Parathyroid adenoma (tissue), 2 donors: ENCODE results near the gene NFKB2.

Source experiments
- H2AFZ ChIP-seq: fragments of 300-600 bp; sonication (generic); one replicate; pipeline ENCODE4 v1.7.0; 2017; ENCODE audit warnings: antibody characterized with exemption, mild to moderate bottlenecking
- H3K27ac ChIP-seq: fragments of 300-600 bp; sonication (generic); one replicate; pipeline ENCODE4 v1.7.0; 2017
- H3K27me3 ChIP-seq: fragments of 300-600 bp; sonication (generic); one replicate; pipeline ENCODE4 v1.7.0; 2017; ENCODE audit warnings: low read length; ENCODE audit not compliant: control insufficient read depth, insufficient read depth
- H3K36me3 ChIP-seq: fragments of 300-600 bp; sonication (generic); one replicate; pipeline ENCODE4 v1.7.0; 2017; ENCODE audit warnings: low read length; ENCODE audit not compliant: control insufficient read depth, insufficient read depth
- H3K4me1 ChIP-seq: fragments of 300-600 bp; sonication (generic); one replicate; pipeline ENCODE4 v1.7.0; 2017; ENCODE audit warnings: control low read depth
- H3K4me2 ChIP-seq: fragments of 300-600 bp; sonication (generic); one replicate; pipeline ENCODE4 v1.7.0; 2017; ENCODE audit warnings: low read length
- H3K4me3 ChIP-seq: fragments of 300-600 bp; sonication (generic); one replicate; pipeline ENCODE4 v1.7.0; 2017; ENCODE audit warnings: low read depth, low read length
- H3K79me2 ChIP-seq: fragments of 300-600 bp; sonication (generic); one replicate; pipeline ENCODE4 v1.7.0; 2017; ENCODE audit warnings: control low read depth
- H3K9ac ChIP-seq: fragments of 300-600 bp; sonication (generic); one replicate; pipeline ENCODE4 v1.7.0; 2017; ENCODE audit warnings: mild to moderate bottlenecking
- H3K9me3 ChIP-seq: fragments of 300-600 bp; sonication (generic); one replicate; pipeline ENCODE4 v1.7.0; 2017; ENCODE audit warnings: low read length; ENCODE audit not compliant: control insufficient read depth
- CTCF ChIP-seq: fragments of 300-600 bp; sonication (generic); IDR thresholded peaks from one replicate; pipeline ENCODE4 v1.7.0; 2017; ENCODE audit warnings: antibody characterized with exemption, mild to moderate bottlenecking
- donor health status: primary hyperparathyroidism.

The NFKB2 gene

GRCh38 chr10:102375867-102376266 is 19.6 kb upstream of the NFKB2 start:
- no peak overlapping the region for H3K27ac ChIP-seq
- no peak overlapping the region for H3K4me2 ChIP-seq
- H3K4me1 ChIP-seq, result no peaks in the 10 kb centered on the region
- H3K79me2 ChIP-seq, result no peaks in the 10 kb centered on the region
- H3K36me3 ChIP-seq, result no peaks in the 10 kb centered on the region
- H3K4me3 ChIP-seq, result no peak overlapping the region
- no peak overlapping the region for H2AFZ ChIP-seq
- H3K9me3 ChIP-seq, result no peaks in the 10 kb centered on the region
- no peak overlapping the region for H3K9ac ChIP-seq
- no peaks in the 10 kb centered on the region for H3K27me3 ChIP-seq
- TF ChIP-seq CTCF, result no peak

GRCh38 chr10:102376901-102377300 is 18.6 kb upstream of the NFKB2 start:
- Histone ChIP-seq H3K4me3 (no peak overlapping the region), H3K79me2 (no peaks in the 10 kb centered on the region), H3K9ac (no peak overlapping the region), H3K36me3 (no peaks in the 10 kb centered on the region), H3K4me1 (no peaks in the 10 kb centered on the region), H2AFZ (no peak overlapping the region), H3K9me3 (no peaks in the 10 kb centered on the region), H3K4me2 (no peak overlapping the region), H3K27ac (no peak overlapping the region), H3K27me3 (no peaks in the 10 kb centered on the region)
- TF ChIP-seq CTCF, result no peak

GRCh38 chr10:102379383-102379782 is 16.1 kb upstream of the NFKB2 start:
- Histone ChIP-seq H3K9me3 (no peaks in the 10 kb centered on the region), H2AFZ (no peak overlapping the region), H3K36me3 (no peaks in the 10 kb centered on the region), H3K4me1 (no peaks in the 10 kb centered on the region), H3K9ac (no peak overlapping the region), H3K27me3 (no peaks in the 10 kb centered on the region), H3K4me2 (no peak overlapping the region), H3K79me2 (no peaks in the 10 kb centered on the region), H3K4me3 (no peak overlapping the region), H3K27ac (no peak overlapping the region)
- no peak for TF ChIP-seq CTCF

GRCh38 chr10:102381983-102382382 is 13.5 kb upstream of the NFKB2 start:
- no peak overlapping the region for H3K4me3 ChIP-seq
- no peak overlapping the region for H3K9ac ChIP-seq
- no peaks in the 10 kb centered on the region for H3K4me1 ChIP-seq
- no peaks in the 10 kb centered on the region for H3K9me3 ChIP-seq
- no peaks in the 10 kb centered on the region for H3K27me3 ChIP-seq
- no peaks in the 10 kb centered on the region for H3K36me3 ChIP-seq
- no peak overlapping the region for H3K27ac ChIP-seq
- H3K79me2 ChIP-seq, result no peaks in the 10 kb centered on the region
- no peak for TF ChIP-seq CTCF
- no peak overlapping the region for H2AFZ ChIP-seq
- no peak overlapping the region for H3K4me2 ChIP-seq

GRCh38 chr10:102382871-102383270 is 12.6 kb upstream of the NFKB2 start:
- H3K9ac ChIP-seq, result no peak overlapping the region
- H3K4me3 ChIP-seq, result no peak overlapping the region
- H3K36me3 ChIP-seq, result no peaks in the 10 kb centered on the region
- no peaks in the 10 kb centered on the region for H3K9me3 ChIP-seq
- H3K4me2 ChIP-seq, result no peak overlapping the region
- no peaks in the 10 kb centered on the region for H3K79me2 ChIP-seq
- TF ChIP-seq CTCF, result no peak
- H3K27me3 ChIP-seq, result no peaks in the 10 kb centered on the region
- no peak overlapping the region for H2AFZ ChIP-seq
- no peaks in the 10 kb centered on the region for H3K4me1 ChIP-seq
- H3K27ac ChIP-seq, result no peak overlapping the region
